CD14-positive monocyte (primary cell): ENCODE measurements around the gene SALL3. TPM values are rescaled to one million over a fixed set of nuclear protein-coding genes. Genes with fewer than 3 reads are reported as not detected.

Experiments used
- DNase-seq, 3 donors: peaks; one replicate each; pipeline ENCODE4 v3.0.0-alpha.2; 2011 to 2022
- H2AFZ ChIP-seq: 2 replicates; pipeline ENCODE4 v1.6.0; 2012; ENCODE audit warnings: mild to moderate bottlenecking, low read depth, low read length, inconsistent platforms; ENCODE audit not compliant: insufficient read depth, poor library complexity, severe bottlenecking
- H3K27ac ChIP-seq, 2 donors: 1 replicate in 1 of 2; 2 replicates in 1 of 2; pipeline ENCODE4 v1.5.1; 2012 to 2013; ENCODE audit warnings: low read length in 2 of 2, control low read depth in 1 of 2, inconsistent platforms in 1 of 2, low read depth in 1 of 2, mild to moderate bottlenecking in 1 of 2
- H3K27me3 ChIP-seq, 2 donors: one replicate each; pipeline versions ENCODE4 v1.6.0 to v1.6.1; 2011 to 2013; ENCODE audit warnings: low read length in 2 of 2; ENCODE audit not compliant: control insufficient read depth in 2 of 2, insufficient read depth in 2 of 2
- H3K36me3 ChIP-seq, 2 donors: replicated peaks in 1 of 2; 1 replicate in 1 of 2; 2 replicates in 1 of 2; pipeline versions ENCODE4 v1.5.1 to v1.6.1; 2012 to 2013; ENCODE audit warnings: low read length in 2 of 2, control low read depth in 1 of 2, inconsistent platforms in 1 of 2, mild to moderate bottlenecking in 1 of 2; ENCODE audit not compliant: insufficient read depth in 2 of 2, control insufficient read depth in 1 of 2
- H3K4me1 ChIP-seq, 2 donors: 1 replicate in 1 of 2; 2 replicates in 1 of 2; pipeline versions ENCODE4 v1.5.1 to v1.6.1; 2012 to 2013; ENCODE audit warnings: low read length in 2 of 2, control low read depth in 1 of 2, inconsistent platforms in 1 of 2, mild to moderate bottlenecking in 1 of 2, moderate library complexity in 1 of 2; ENCODE audit not compliant: insufficient read depth in 2 of 2, control insufficient read depth in 1 of 2
- H3K4me2 ChIP-seq: replicated peaks from 2 replicates; pipeline ENCODE3; 2012; ENCODE audit warnings: low read length, moderate library complexity, mild to moderate bottlenecking; ENCODE audit not compliant: poor library complexity, severe bottlenecking; ENCODE audit errors: extremely low read depth
- H3K4me3 ChIP-seq, 3 experiments: fragments of 200-600 bp in 1 of 3; sonication (generic) in 1 of 3; replicated peaks in 1 of 3; 1 replicate in 2 of 3; 2 replicates in 1 of 3; pipeline ENCODE4 v1.5.1; 2011 to 2013; ENCODE audit warnings: low read length in 3 of 3, mild to moderate bottlenecking in 3 of 3, control low read depth in 2 of 3, low read depth in 2 of 3, inconsistent platforms in 1 of 3, moderate library complexity in 1 of 3
- H3K79me2 ChIP-seq: 2 replicates; pipeline ENCODE4 v1.6.0; 2012; ENCODE audit warnings: mild to moderate bottlenecking, control low read depth, inconsistent platforms, low read length, moderate library complexity; ENCODE audit not compliant: insufficient read depth
- H3K9ac ChIP-seq: 2 replicates; pipeline ENCODE4 v1.6.0; 2017; ENCODE audit warnings: low read length, mild to moderate bottlenecking; ENCODE audit not compliant: insufficient read depth, poor library complexity, severe bottlenecking
- H3K9me3 ChIP-seq, 2 donors: replicated peaks in 1 of 2; 1 replicate in 1 of 2; 2 replicates in 1 of 2; pipeline versions ENCODE4 v1.5.1 to v1.6.1; 2012 to 2013; ENCODE audit warnings: low read length in 2 of 2, control low read depth in 1 of 2; ENCODE audit not compliant: control insufficient read depth in 1 of 2, insufficient read depth in 1 of 2
- H4K20me1 ChIP-seq: 2 replicates; pipeline ENCODE4 v1.6.0; 2012; ENCODE audit warnings: mild to moderate bottlenecking, low read length, control low read depth, moderate library complexity; ENCODE audit not compliant: insufficient read depth
- H3K27ac Mint-ChIP-seq, 7 donors: one replicate each; pipeline ENCODE4 v1.8.0; 2020; ENCODE audit warnings: mild to moderate bottlenecking in 7 of 7, mixed read lengths in 7 of 7, moderate library complexity in 6 of 7, inconsistent platforms in 2 of 7
- H3K27me3 Mint-ChIP-seq, 3 donors: one replicate each; pipeline ENCODE4 v1.8.0; 2021 to 2022; ENCODE audit warnings: low read depth in 3 of 3, mild to moderate bottlenecking in 3 of 3, mixed read lengths in 3 of 3, moderate library complexity in 3 of 3, inconsistent platforms in 1 of 3
- H3K36me3 Mint-ChIP-seq, 2 donors: one replicate each; pipeline ENCODE4 v1.8.0; 2020; ENCODE audit warnings: mixed read lengths in 2 of 2, inconsistent platforms in 1 of 2, mild to moderate bottlenecking in 1 of 2
- H3K4me1 Mint-ChIP-seq: one replicate; pipeline ENCODE4 v1.8.0; 2020; ENCODE audit warnings: mild to moderate bottlenecking, mixed read lengths
- H3K4me3 Mint-ChIP-seq, 2 donors: one replicate each; pipeline ENCODE4 v1.8.0; 2020; ENCODE audit warnings: mild to moderate bottlenecking in 2 of 2, mixed read lengths in 2 of 2, moderate library complexity in 1 of 2
- H3K9me3 Mint-ChIP-seq, 7 donors: one replicate each; pipeline ENCODE4 v1.8.0; 2020 to 2022; ENCODE audit warnings: mixed read lengths in 7 of 7, mild to moderate bottlenecking in 6 of 7, moderate library complexity in 6 of 7, inconsistent platforms in 2 of 7
- WGBS: methylation state at CpG from one replicate; pipeline ENCODE4 v1.1.5; 2013; ENCODE audit warnings: missing lambda C conversion rate; ENCODE audit not compliant: insufficient coverage; 5-methylcytosine and 5-hydroxymethylcytosine counted together
- intact Hi-C, 2 donors: fragments of 100-400 bp; cut with micrococcal nuclease; formaldehyde crosslinking; loops; one replicate each; pipeline versions ENCODE4 v1.15.0 to v1.15.1; 2023
- polyA plus RNA-seq, 3 donors: library from polyadenylated mRNA; depleted of rRNA in 1 of 3; unstranded in 2 of 3; stranded (reverse) in 1 of 3; fragments of 300-500 nt in 2 of 3; fragments of >200 nt in 1 of 3; fragmentation: Illumina TruSeq in 2 of 3; gene quantifications; 1 replicate in 2 of 3; 2 replicates in 1 of 3; pipeline ENCODE4 v1.2.3, GENCODE V29; 2012 to 2021
- TF ChIP-seq, protein P1 (sequence below): fragments of 200-600 bp; IDR thresholded peaks from one replicate; pipeline ENCODE4 v1.8.0; 2022; ENCODE audit warnings: antibody characterized with exemption, mild to moderate bottlenecking

The SALL3 gene
- polyA plus RNA-seq, 3 donors, result not detected

DNA sequence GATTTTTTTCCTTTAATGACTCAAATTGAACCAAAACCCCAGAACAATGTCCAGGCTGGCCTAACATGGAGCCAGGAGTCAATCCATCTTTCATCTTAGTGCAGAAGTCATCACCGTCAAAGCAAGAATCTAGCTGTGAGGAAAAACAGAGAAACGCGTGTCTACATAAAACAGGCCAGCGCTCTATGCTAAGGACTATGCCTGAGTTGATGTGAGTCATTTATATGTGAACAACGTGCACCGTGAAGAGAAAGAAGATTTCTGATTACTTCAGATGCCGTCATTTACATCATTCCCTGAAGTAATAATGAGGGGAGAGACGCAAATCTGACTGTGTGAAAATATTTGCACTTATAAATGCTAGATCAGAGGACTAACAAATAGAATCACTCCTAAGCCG lies 34.0 kb upstream of the SALL3 start:
- Histone ChIP-seq H3K4me3 (no peak overlapping the region), H3K9me3 (peaks cover 0 to 2% of the 10 kb centered on the region in 2 donors), H3K9ac (no peak overlapping the region), H3K27ac (no peak overlapping the region), H3K4me2 (no peak overlapping the region), H2AFZ (no peak overlapping the region), H3K4me1 (no peaks in the 10 kb centered on the region), H3K36me3 (no peaks in the 10 kb centered on the region), H3K27me3 (no peaks in the 10 kb centered on the region), H3K79me2 (no peaks in the 10 kb centered on the region), H4K20me1 (no peaks in the 10 kb centered on the region)
- Mint-ChIP-seq H3K4me1 (no peaks in the 10 kb centered on the region), H3K4me3 (no peak overlapping the region), H3K9me3 (peaks cover 0 to 15% (median 0%) of the 10 kb centered on the region in 7 donors), H3K27me3 (peaks cover 2 to 10% (median 8%) of the 10 kb centered on the region in 3 donors), H3K27ac (no peak overlapping the region), H3K36me3 (no peaks in the 10 kb centered on the region)
- no peak for DNase-seq
- intact Hi-C loops, result no loop called here
- TF ChIP-seq, protein P1, sequence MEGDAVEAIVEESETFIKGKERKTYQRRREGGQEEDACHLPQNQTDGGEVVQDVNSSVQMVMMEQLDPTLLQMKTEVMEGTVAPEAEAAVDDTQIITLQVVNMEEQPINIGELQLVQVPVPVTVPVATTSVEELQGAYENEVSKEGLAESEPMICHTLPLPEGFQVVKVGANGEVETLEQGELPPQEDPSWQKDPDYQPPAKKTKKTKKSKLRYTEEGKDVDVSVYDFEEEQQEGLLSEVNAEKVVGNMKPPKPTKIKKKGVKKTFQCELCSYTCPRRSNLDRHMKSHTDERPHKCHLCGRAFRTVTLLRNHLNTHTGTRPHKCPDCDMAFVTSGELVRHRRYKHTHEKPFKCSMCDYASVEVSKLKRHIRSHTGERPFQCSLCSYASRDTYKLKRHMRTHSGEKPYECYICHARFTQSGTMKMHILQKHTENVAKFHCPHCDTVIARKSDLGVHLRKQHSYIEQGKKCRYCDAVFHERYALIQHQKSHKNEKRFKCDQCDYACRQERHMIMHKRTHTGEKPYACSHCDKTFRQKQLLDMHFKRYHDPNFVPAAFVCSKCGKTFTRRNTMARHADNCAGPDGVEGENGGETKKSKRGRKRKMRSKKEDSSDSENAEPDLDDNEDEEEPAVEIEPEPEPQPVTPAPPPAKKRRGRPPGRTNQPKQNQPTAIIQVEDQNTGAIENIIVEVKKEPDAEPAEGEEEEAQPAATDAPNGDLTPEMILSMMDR, result no peak
- WGBS, result 100% methylated on average over 1 of the region's 9 CpGs

DNA sequence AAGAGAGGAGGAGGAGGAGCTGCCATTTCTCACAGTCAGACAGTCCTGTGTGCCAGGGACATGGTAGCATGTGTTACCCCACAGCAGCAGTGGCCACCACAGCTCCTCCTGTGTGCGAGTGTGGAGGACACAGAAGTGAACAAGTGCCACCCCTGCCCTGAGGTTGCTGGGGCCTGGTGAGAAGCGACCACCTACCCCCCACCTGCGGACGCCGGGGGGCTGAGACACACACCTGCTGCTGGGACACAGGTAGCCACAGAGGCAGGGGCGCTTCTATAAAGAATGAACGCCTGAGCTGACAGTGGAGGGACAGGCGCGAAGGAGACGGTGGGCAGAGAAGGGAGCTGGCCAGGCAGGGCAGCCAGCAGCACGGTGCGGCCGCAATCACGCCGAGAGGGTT lies 32.3 kb upstream of the SALL3 start:
- peaks cover 8 to 18% of the 10 kb centered on the region in 2 donors for H3K9me3 ChIP-seq
- no peak overlapping the region for H3K9ac ChIP-seq
- H3K9me3 Mint-ChIP-seq, result peaks cover 0 to 25% (median 12%) of the 10 kb centered on the region in 7 donors
- H3K36me3 ChIP-seq, result no peaks in the 10 kb centered on the region
- TF ChIP-seq, protein P1, result no peak
- no peaks in the 10 kb centered on the region for H3K36me3 Mint-ChIP-seq
- no peak overlapping the region for H3K27ac Mint-ChIP-seq
- 94% methylated on average over 5 of the region's 15 CpGs for WGBS
- H3K27ac ChIP-seq, result no peak overlapping the region
- no peaks in the 10 kb centered on the region for H3K27me3 ChIP-seq
- H3K4me1 Mint-ChIP-seq, result no peaks in the 10 kb centered on the region
- no peaks in the 10 kb centered on the region for H3K79me2 ChIP-seq
- H3K4me3 ChIP-seq, result no peak overlapping the region
- H2AFZ ChIP-seq, result no peak overlapping the region
- H3K4me1 ChIP-seq, result no peaks in the 10 kb centered on the region
- no peak for DNase-seq
- H4K20me1 ChIP-seq, result no peaks in the 10 kb centered on the region
- H3K4me2 ChIP-seq, result no peak overlapping the region
- no peak overlapping the region for H3K4me3 Mint-ChIP-seq
- intact Hi-C loops, result no loop called here
- H3K27me3 Mint-ChIP-seq, result peaks cover 2 to 10% (median 8%) of the 10 kb centered on the region in 3 donors
